HG02571 (cell line): ENCODE measurements around the gene RERE.

Experiments used
- ATAC-seq: cut with Tn5 transposase; IDR thresholded peaks from one replicate; pipeline ENCODE4 v1.9.1; 2021; ENCODE audit warnings: mild to moderate bottlenecking, moderate library complexity; ENCODE audit not compliant: unreplicated experiment

The RERE gene

DNA sequence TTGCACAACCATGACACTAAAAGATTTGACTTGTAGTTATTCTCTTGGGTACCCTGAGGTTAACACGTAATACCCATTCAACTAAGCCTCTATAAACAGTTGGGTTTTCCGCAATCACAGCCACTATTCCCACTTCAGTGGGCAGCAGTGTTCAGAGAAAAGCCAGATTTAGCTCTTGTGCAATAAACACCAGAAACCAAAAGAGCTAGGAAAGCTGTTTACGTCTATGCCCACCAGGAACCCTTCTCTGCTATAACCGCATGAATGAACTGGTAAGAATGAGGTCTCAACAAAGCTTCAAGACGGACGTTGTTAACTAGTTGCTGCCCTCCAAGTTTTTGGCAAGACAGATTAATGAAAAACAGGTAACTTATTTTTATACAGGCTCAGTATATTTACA lies 398.3 kb downstream of the RERE start:
- ATAC-seq: no peak

DNA sequence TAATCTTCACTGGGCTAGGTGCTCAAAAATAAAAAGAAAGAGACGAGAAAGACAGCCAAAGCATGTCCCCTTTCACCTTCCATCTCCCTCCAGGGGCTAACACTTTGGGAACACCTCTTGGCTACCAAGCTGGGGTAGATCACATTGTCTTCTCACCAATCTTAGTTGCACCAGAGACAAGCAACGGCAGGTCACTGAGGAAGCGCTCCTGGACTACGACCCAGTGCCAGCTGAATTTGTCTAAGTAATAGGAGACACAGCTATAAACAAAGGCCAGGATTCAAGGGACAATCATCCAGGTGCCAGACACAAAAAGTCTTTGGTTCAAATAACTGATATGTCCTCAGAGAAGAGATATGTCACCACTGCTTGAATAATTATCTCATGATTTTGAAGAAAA lies 399.1 kb downstream of the RERE start:
- no peak for ATAC-seq

DNA sequence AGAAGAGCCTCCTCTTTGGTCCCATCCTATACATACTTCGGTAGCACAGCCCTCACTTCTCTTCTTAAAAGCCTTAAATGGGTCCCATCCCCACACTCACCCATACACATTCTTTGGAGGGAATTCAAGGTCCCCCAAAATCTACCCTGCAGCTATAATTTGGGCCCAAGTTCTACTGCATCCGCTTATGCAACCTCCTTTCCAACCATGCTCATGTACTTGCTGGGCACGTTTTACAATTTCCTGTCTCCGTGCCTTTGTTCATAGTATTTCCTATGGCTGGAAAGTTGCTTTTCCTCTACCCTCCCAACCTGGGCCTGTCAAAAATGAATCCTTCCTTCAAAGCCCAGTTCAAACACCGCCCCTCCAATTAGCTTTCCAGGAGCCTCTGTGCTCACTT lies 399.8 kb downstream of the RERE start:
- ATAC-seq: no peak

DNA sequence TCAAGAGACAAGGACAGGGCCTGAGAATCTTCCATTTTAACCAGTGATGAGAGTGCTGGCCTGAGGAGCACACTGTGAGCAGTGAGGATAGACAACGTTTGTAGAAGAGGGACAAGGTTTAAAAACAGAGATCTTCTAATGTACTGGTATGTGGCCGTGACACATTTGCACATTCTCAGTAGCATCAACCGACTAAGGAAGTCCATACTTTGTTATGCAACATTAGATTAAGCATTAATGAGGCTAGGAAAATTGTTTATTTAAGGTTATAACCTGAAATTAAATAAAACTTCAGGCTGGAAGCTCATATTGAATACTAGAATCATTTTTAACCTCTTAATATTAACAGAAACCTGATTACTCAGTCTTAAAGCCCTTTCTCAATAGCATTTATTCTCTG lies 400.6 kb downstream of the RERE start:
- ATAC-seq: no peak

DNA sequence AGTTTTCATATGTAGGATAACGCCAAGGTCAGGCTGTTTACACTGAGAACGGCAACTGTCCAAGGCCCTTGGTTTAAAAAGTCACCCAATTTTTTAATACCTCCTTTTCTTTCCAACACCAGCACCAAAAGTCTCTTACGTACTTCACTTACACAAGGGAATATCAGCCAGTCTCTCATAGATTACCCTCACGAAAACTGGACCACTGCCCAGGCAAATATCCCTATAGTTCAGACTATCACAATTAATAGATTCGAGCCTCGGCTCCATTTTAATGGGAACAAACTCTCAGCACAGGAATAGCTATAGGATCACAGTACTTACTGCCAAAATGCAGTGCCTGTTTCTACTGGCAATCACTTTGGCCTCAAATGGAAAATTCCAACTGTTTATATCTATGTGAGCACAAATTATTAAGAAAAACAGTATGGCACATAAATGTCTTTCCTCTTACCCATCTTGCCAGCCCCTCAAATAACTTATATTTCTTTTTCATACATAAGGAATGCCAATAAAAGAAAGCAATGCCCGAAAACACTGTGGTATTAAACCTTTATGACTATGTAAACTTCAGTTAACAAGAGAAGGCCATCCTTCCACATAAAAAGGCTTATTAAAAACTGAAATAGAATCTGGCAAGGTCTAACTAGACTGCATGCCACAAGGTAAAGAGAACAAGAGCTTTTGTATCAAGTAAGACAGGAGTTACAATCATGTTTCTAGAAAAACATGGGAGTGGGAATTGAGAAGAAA lies 401.7 kb downstream of the RERE start:
- no peak for ATAC-seq

DNA sequence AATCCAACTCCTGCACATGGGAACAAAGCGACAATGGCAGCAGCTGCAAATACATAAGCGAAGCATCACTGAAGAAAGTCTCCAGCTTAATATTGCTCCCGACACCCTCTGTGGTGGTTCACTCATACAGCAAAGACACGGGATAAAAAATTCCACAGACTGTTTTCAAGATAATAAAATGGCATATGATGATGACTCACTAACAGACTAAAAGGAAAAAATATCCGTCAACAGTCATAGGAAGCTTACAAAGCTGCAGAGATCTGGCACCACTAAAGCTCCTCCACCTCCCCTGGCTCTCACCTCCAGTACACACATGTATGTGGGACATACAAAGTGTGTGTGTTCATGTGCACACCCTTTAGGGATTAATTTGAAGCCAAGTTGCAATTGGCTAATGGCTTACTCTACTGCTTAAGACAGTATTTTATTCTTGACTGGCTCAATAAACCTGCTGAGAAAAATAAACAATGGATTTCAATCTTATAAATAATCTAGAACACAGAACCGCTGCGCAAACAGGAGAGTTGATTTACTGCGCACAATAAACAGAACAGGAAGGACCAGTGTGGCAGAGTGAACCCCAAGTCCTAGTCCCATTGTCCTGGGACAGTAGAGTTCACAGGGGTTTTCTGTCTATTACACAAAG lies 405.1 kb downstream of the RERE start:
- no peak for ATAC-seq

DNA sequence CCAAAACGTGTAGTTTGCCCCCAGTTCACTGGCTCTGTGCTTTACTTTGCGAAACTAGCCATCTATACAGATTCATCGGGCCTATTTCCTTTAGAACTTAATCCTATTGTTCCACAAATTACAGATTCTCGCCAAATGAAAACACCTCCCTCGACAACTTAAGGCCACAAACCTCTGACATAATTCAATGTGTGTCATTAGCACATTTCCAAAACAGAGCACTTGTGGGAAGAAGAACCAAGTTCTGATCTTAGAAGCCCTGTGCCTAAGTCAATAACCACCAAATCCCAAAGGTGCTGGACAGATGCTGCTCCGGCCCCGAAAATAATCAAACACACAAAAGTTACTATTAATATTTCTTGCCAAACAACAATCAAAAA lies 405.6 kb downstream of the RERE start:
- ATAC-seq: no peak

DNA sequence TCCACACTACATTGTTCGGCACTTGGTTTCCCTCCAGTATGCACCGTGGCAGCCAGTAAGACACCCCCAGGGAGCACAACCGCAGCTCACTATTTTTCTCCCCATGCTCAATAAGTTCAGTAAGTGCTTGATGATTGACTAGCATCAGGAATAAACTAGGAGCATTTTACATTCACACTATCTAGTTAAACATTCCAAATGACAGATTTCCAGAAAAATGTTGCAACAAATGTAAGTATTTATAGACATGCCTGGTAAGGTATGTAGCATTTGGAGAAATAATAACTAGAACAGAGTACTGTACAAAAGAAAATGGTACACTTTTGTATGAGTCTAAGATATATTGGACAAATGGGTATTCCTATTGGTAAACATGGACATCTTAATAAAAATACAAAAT lies 406.6 kb downstream of the RERE start:
- no peak for ATAC-seq

DNA sequence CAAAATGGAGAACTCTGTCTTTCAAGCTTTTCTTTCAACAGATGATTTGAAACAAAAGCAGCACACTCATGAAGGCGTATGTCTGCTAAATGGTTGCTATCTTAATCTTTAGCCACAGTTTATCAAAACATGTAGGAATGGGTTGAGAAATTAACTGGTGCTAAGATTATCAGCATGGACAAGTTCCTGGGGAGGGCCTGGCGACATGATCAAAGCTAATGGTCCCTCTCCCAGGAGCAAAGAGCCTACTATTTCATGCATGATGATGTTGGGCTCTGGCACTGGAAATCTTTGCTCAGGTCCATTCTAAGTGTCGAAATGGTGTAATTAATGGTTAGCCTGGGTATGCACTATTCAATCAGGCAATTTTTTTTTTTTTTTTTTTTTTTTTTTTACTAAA lies 407.8 kb downstream of the RERE start:
- ATAC-seq: no peak

DNA sequence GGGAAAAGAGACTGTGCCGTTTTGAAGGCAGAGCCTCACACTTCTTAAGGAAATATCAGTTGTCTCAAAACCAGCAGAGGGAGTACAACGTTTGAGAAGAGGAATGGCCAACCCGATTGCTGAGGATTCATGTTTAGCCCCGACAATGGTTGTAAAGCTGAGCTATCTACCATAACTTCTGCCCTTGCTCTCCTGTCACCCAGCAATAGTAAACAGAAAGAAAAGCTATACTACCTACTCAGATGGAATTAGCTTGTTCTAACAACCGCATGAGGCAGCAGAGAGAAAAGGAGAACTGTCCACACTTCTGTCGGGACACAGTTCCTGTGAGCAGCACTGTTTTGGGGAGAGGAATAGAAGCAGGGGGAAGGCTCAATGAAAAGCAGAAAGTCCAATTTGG lies 408.3 kb downstream of the RERE start:
- ATAC-seq: no peak

DNA sequence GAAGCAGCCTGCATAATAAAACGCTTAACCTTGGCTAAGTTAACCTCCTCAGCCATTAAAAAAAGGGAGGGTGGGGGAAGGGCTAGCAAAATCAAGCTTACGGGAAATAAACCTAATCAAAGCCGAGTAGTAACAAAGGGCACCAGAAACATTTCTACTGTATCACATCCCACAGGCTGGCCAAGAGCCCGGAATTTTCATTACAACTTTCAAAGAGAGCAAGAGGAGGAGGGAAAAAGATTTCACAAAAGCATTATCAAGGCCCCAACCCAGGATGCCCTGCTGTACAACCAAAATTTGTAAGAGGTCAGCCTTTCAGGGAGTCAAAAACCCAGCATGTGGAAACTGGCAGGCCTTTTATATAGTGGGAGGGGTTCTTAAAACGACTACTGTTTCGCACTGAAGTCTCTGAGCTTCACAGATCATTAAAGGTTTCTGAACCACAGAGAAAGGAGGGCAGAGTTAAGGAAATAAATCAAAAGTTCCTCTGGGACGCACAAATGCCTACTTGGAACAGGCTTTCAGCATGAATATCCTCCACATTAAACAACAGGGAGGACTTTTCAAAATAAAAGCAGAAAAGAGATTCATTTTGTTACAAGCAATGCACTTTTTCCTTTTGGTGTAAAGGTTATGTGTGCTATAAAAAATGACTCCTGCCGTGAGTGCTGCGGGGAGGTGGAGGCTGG lies 409.1 kb downstream of the RERE start:
- ATAC-seq: no peak

DNA sequence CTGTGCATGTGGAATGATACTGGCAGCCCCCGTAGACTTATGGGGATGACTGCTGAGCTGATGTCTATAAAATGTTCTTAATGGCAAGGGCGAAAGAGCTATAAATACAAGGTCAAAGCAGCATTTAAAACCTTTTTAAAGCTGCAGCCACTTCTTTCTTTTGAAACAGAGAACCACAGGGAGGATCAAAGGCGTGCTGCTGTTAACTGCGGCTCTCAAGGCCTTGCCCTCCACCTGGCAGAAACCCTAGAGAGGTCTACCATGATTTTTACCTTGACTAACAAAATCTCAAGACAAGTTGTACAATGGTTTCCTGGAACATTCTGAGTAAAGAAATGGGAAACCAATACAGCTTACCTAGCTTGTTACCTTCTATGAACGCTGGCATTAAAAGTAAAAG lies 409.8 kb downstream of the RERE start:
- ATAC-seq: no peak

DNA sequence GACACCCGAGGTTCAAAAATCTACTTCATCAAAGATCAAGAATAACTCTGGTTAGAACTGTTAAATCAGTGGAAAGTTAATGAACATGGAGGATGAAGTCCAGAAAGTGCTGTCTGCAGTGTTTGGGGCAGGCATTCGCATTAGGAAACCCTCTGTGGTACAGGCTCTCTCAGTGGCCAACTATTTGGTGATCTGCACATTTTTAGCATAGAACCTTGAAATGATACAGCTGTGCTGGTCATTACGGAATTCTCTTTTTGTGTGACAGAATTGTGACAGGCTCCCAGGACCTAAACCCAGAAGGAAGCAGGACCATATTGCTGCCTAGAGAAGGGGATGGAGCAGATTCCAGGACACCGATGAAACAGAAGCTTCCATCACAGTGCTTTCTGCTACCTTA lies 410.5 kb downstream of the RERE start:
- no peak for ATAC-seq

DNA sequence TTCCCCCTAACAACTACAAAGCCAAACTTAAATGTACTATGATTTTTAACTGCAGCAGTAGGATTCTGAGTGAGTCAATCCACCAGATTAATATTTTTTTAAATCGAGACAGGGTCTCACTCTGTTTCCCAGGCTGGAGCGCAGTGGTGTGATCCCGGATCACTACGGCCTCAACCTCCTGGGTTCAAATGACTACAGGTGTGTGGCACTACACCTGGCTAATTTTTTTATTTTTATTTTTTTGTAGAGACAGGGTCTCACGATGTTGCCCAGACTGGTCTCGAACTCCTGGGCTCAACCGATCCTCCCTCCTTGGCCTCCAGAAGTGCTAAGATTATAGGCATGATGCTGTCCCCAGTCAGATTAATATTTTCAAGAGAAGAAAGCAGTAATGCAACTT lies 411.4 kb downstream of the RERE start:
- ATAC-seq: no peak

DNA sequence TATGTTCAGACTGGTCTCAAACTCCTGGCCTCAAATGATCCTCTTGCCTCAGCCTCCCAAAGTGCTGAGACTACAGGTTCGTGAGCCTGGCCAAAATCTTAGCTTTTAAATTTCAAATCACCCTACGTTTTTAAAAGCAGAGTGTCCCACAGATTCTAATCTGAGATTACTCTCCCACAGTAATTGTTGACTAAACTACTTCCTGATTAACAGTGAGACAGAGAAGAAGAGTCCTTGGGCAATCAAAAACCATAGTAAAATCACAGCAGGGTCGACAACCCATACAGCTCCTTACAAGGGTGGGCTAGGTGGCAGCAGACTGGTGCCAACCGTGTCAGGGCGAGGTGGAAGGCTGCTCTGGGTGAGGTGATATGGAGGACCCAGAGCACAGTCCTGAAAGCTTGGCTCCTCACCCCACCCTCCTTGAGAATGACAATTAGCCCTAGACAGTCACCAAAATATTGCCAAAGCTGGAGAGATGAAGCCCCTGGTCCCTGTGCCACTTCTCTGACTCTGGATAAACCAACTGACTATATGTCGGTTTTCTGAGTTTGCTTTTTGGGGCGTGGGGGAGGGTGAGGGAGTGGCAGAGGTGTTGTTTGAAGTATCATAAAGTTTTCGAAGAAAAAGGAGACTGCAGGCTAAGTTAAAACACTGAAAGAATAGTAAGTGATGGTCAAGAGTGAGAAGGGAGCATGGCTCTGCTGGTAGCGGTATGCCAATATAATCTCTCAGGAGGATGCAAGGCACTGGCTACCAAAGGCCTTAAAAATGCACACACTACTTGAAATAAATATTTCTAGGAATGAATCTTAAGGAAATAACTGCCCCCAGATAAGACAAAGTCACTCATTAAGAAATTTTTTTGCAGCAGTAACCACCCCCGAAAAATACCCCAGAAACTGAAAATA lies 412.7 kb downstream of the RERE start:
- no peak for ATAC-seq

DNA sequence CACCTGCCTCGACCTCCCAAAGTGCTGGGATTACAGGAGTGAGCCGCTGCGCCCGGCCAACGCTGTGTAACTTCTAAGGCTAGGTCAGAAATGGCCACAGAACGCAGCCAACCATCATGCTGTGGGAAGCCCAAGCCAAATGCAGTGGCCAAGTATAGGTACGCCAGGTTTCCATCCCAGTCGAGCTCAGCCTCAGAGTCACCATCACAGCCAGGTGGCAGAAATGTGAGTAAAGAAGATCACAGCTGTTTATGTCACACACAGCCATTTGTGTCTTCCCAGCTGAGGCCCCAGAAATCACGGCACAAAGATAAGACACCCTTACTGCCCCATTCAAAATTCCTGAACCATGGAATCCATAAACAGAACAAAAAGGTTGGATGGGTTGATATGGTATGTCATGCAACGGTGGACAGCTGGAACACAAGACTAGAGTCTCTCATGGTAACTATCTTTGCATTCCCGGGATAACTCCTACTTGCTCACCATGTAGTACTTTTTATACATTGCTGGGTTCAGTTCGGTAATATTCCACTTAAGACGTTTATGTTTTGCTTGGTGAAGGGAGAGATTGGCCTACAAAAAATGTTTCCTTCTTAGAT lies 415.2 kb downstream of the RERE start:
- ATAC-seq: no peak

DNA sequence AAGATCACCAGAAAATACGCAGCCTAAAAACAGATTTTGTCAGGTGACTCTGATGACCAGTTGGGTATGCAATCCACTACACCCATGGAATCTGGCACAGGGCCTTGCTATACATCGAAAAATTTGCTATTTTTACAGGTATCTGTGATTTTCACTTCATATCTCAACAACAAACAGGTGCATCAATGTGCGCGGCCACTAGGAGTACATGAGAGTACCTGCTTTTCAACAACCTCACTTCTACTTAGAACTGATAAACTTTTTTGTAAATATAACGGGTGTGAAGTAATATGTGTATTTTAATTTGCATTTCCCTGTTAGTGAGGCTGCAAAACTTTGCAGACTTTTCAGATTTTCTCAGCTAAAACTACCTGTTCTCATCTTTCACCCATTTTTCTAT lies 418.8 kb downstream of the RERE start:
- no peak for ATAC-seq

DNA sequence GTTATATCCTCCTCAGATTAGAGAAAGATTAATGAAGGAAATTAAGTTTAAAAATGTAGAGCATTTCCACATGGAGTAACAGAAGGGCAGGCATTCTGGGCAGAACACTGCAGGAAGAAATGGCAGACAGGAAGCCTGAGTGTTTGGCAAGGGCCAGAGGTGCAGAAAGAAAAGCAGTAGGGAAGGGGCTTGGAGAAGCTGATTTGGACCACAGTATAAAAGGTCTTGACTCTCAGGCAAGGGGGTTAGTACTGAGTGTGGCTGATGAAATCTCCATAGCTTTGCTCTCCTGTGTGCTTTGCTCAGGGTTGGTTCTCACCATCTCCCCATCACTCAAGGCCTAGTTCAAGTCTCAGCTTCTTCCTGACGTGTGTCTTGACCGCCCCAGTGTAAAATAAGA lies 419.4 kb downstream of the RERE start:
- no peak for ATAC-seq

DNA sequence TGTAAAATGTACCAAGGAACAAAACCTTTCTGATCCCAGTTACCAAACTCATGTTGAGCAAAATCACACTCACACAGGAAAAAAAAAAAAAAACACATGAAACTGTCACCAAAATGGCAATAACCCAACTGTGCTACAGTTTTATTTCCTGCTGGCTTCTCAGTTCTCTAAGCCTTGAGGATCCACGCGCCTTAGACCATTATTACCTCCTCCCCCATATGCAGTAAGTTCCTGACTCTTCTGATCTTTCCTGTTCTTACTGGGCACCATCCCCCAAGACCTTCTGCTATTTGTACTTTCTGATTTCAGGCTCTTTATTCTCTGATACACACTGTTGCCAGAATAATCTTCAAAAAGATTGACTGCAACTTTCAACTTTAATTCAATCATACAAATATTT lies 419.9 kb downstream of the RERE start:
- ATAC-seq: no peak

DNA sequence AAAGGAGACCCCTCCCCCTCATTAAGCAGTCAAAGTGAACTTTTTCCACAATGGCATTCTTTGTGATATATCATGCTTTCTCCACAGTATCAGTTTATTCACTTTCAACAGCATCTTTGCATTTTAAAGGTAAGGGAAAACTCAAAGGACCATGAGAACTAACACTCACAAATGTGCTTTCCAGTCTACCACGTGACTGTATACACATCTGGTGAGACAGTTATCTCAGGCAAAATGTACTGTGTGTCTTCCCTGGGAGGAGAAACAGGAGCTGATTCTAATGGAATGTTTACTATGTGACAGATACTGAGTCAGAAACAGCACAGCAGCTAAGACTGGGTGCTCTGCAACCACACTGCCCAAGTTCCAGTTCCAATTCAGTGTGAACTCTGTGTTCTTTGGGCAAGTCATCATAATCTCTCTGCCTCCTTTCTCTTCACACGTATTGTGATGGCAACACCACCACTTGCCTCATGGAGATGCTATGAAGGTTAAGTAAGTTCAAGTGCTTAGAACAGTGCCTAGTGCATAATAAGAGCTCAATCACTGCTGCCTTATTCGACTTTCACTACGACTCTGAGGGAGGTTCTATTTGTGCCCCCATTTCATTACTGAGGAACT lies 420.5 kb downstream of the RERE start:
- no peak for ATAC-seq
